Measurements from ENCODE around the gene COL4A2. TPM values are rescaled to one million over a fixed set of nuclear protein-coding genes. Genes with fewer than 3 reads are reported as not detected.

Gene COL4A2
- total and polyA plus RNA-seq, 11 donors: 92.4 to 377 (median 166) TPM

- TF ChIP-seq POLR2A (IDR thresholded peaks at IDR 0.05) (no peak), CTCF (IDR thresholded peaks at IDR 0.05) (no peak)
- no peaks in the 10 kb centered on the region for H3K27me3 ChIP-seq
- H3K9me3 ChIP-seq: no peaks in the 10 kb centered on the region
- ATAC-seq: no peak
- H3K4me3 ChIP-seq: no peak overlapping the region
- peaks cover 20 to 70% (median 49%) of the 10 kb centered on the region in 12 donors for H3K4me1 ChIP-seq
- no peak for DNase-seq
- 77 to 81% (median 78%) methylated on average over 14 of the region's 14 CpGs for WGBS, 4 donors
- peaks cover 0 to 6% (median 0%) of the 10 kb centered on the region in 9 donors for H3K36me3 ChIP-seq
- H3K27ac ChIP-seq: peak overlapping the region in 2 of 12 donors; percentile 35 to 75
- intact Hi-C loops (cut with DNase I): no loop called here
Measured at GRCh38 chr13:110380359-110381028, 73.4 kb downstream of the COL4A2 start.

- no peak for DNase-seq
- H3K36me3 ChIP-seq: peaks cover 0 to 6% (median 0%) of the 10 kb centered on the region in 9 donors
- intact Hi-C loops (cut with DNase I): no loop called here
- no peaks in the 10 kb centered on the region for H3K27me3 ChIP-seq
- peaks cover 20 to 65% (median 45%) of the 10 kb centered on the region in 12 donors for H3K4me1 ChIP-seq
- no peak overlapping the region for H3K4me3 ChIP-seq
- H3K27ac ChIP-seq: peak overlapping the region in 3 of 12 donors; percentile 7 to 75 (median 32)
- WGBS, 4 donors: 91 to 94% (median 93%) methylated on average over 12 of the region's 12 CpGs
- no peaks in the 10 kb centered on the region for H3K9me3 ChIP-seq
- TF ChIP-seq POLR2A (IDR thresholded peaks at IDR 0.05) (no peak), CTCF (IDR thresholded peaks at IDR 0.05) (no peak)
- ATAC-seq: no peak
Measured at GRCh38 chr13:110381029-110381360, 73.9 kb downstream of the COL4A2 start.

- Histone ChIP-seq H3K4me3 (no peak overlapping the region), H3K9me3 (no peaks in the 10 kb centered on the region), H3K27ac (peak overlapping the region in 4 of 12 donors; percentile 1 to 75 (median 23)), H3K4me1 (peaks cover 11 to 58% (median 37%) of the 10 kb centered on the region in 12 donors), H3K27me3 (no peaks in the 10 kb centered on the region), H3K36me3 (peaks cover 0 to 6% (median 0%) of the 10 kb centered on the region in 9 donors)
- TF ChIP-seq POLR2A (IDR thresholded peaks at IDR 0.05): no peak
- TF ChIP-seq CTCF (IDR thresholded peaks at IDR 0.05): no peak
- ATAC-seq: peak in 1 of 4 donors; percentile 21
- intact Hi-C loops (cut with DNase I): no loop called here
- WGBS, 4 donors: 68 to 74% (median 72%) methylated on average over 3 of the region's 3 CpGs
- no peak for DNase-seq
Measured at GRCh38 chr13:110382229-110382628, 75.1 kb downstream of the COL4A2 start.

GRCh38 chr13:110382830-110383229 lies 75.7 kb downstream of the COL4A2 start:
- intact Hi-C loops (cut with DNase I): no loop called here
- no peak overlapping the region for H3K4me3 ChIP-seq
- WGBS, 4 donors: 90 to 94% (median 92%) methylated on average over 4 of the region's 4 CpGs
- ATAC-seq: no peak
- peaks cover 0 to 6% (median 0%) of the 10 kb centered on the region in 9 donors for H3K36me3 ChIP-seq
- no peaks in the 10 kb centered on the region for H3K9me3 ChIP-seq
- DNase-seq: no peak
- H3K4me1 ChIP-seq: peaks cover 6 to 60% (median 37%) of the 10 kb centered on the region in 12 donors
- H3K27me3 ChIP-seq: no peaks in the 10 kb centered on the region
- TF ChIP-seq POLR2A (IDR thresholded peaks at IDR 0.05): no peak
- TF ChIP-seq CTCF (IDR thresholded peaks at IDR 0.05): no peak
- peak overlapping the region in 1 of 12 donors; percentile 75 for H3K27ac ChIP-seq
